ENCODE data around the gene CUTA.
A peak's percentile ranks its signal among the peaks of the same experiment; 100 is the strongest.
"Not testable (repeated sequence)": the region's sequence is repeated elsewhere in the genome, so short reads cannot be mapped to it uniquely, and the experiment has no call there.

The CUTA gene

GRCh38 chr6:33405386-33405940 is 12.4 kb downstream of the CUTA start:
- DNase-seq (ENCODE audit: low read depth): no peak

- DNase-seq (ENCODE audit: low read depth): no peak
Measured at GRCh38 chr6:33404884-33405283, 13.0 kb downstream of the CUTA start.

GRCh38 chr6:33399881-33400280 is 18.0 kb downstream of the CUTA start:
- DNase-seq (ENCODE audit: low read depth): not testable (repeated sequence)

GRCh38 chr6:33398601-33399000 is 19.3 kb downstream of the CUTA start:
- not testable (repeated sequence) for DNase-seq (ENCODE audit: low read depth)

GRCh38 chr6:33397541-33397940 is 20.4 kb downstream of the CUTA start:
- DNase-seq (ENCODE audit: low read depth): no peak

- no peak for DNase-seq (ENCODE audit: low read depth)
Measured at GRCh38 chr6:33392979-33393378, 24.9 kb downstream of the CUTA start.

GRCh38 chr6:33392595-33392948 is 25.3 kb downstream of the CUTA start:
- DNase-seq (ENCODE audit: low read depth): no peak

GRCh38 chr6:33391922-33392594 is 25.8 kb downstream of the CUTA start:
- DNase-seq (ENCODE audit: low read depth): no peak

GRCh38 chr6:33391278-33391921 is 26.5 kb downstream of the CUTA start, which contains the start of gene KIFC1:
KIFC1 (plus strand) TSS chr6:33391823; CDS start chr6:33391986, 163 bp downstream.
- DNase-seq (ENCODE audit: low read depth): peak; percentile 98

- no peak for DNase-seq (ENCODE audit: low read depth)
Measured at GRCh38 chr6:33390767-33391277, 27.1 kb downstream of the CUTA start.

- no peak for DNase-seq (ENCODE audit: low read depth)
Measured at GRCh38 chr6:33390173-33390572, 27.7 kb downstream of the CUTA start.

GRCh38 chr6:33384581-33385020 is 33.3 kb downstream of the CUTA start:
- DNase-seq (ENCODE audit: low read depth): no peak

GRCh38 chr6:33383427-33384185 is 34.3 kb downstream of the CUTA start:
- no peak for DNase-seq (ENCODE audit: low read depth)

- no peak for DNase-seq (ENCODE audit: low read depth)
Measured at GRCh38 chr6:33380272-33380981, 37.5 kb downstream of the CUTA start.

- DNase-seq (ENCODE audit: low read depth): not testable (repeated sequence)
Measured at GRCh38 chr6:33379184-33379583, 38.7 kb downstream of the CUTA start.

- DNase-seq (ENCODE audit: low read depth): no peak
Measured at GRCh38 chr6:33377171-33377570, 40.7 kb downstream of the CUTA start.

GRCh38 chr6:33375143-33375671 is 42.7 kb downstream of the CUTA start:
- DNase-seq (ENCODE audit: low read depth): no peak

GRCh38 chr6:33373960-33374910 is 43.7 kb downstream of the CUTA start:
- no peak for DNase-seq (ENCODE audit: low read depth)

- DNase-seq (ENCODE audit: low read depth): no peak
Measured at GRCh38 chr6:33372526-33373123, 45.3 kb downstream of the CUTA start.

- not testable (repeated sequence) for DNase-seq (ENCODE audit: low read depth)
Measured at GRCh38 chr6:33371901-33372300, 46.0 kb downstream of the CUTA start.

Data from T-helper 22 cell (primary cell).